Measurements from ENCODE around the gene DMD.

DMD gene

DNA sequence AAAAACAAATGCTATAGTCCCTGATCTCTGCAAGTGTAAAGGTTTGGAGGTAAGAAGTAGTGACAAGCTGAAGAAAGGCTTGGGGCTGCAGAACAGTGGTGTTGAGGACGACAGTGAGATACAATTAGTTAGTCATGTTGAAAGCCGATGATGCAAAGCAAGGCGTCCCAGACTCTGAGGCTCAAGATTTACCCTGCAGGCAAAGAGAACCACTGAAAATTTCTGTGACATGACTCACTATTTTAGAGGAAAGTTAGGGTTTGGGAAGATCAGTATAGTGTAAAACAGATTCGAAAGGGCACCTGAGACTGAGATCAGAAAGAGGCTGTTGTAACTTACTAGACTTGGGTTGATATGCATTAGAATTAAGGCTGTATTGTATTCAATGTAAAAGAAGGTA, 1858.3 kb downstream of the DMD start:
- no peak for DNase-seq (ENCODE audit: low read depth in 2 of 2)

GRCh38 chrX:31350808-31351074, 1860.6 kb downstream of the DMD start:
- no peak for DNase-seq (ENCODE audit: low read depth in 2 of 2)

GRCh38 chrX:31349515-31349914, 1861.8 kb downstream of the DMD start:
- DNase-seq (ENCODE audit: low read depth in 2 of 2) = no peak

GRCh38 chrX:31340587-31340986, 1870.8 kb downstream of the DMD start:
- DNase-seq (ENCODE audit: low read depth in 2 of 2) = no peak

DNA sequence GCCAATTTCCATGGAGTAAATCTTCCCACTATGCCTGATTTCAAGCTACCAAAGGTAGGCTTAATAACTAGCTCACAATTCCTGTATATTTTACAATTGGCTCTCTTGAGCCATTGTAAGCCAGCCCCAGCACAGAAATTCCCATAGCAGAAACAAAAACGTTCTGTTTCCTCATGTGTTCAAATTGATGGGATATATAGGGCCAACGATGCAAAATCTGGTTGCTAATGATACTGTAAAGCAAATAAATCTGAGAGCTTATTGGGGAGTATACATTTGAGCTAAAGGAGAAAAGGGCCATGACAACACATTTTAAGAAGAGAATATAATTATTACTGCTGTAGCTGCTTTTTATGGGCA, 1872.4 kb downstream of the DMD start:
- DNase-seq (ENCODE audit: low read depth in 2 of 2) = no peak

GRCh38 chrX:31337332-31337731, 1874.0 kb downstream of the DMD start:
- no peak for DNase-seq (ENCODE audit: low read depth in 2 of 2)

- DNase-seq (ENCODE audit: low read depth in 2 of 2) = no peak
Measured at GRCh38 chrX:31336419-31336818, 1874.9 kb downstream of the DMD start.

- no peak for DNase-seq (ENCODE audit: low read depth in 2 of 2)
Measured at GRCh38 chrX:31334997-31335396, 1876.4 kb downstream of the DMD start.

GRCh38 chrX:31333165-31333831, 1878.1 kb downstream of the DMD start:
- DNase-seq (ENCODE audit: low read depth in 2 of 2) = no peak

DNA sequence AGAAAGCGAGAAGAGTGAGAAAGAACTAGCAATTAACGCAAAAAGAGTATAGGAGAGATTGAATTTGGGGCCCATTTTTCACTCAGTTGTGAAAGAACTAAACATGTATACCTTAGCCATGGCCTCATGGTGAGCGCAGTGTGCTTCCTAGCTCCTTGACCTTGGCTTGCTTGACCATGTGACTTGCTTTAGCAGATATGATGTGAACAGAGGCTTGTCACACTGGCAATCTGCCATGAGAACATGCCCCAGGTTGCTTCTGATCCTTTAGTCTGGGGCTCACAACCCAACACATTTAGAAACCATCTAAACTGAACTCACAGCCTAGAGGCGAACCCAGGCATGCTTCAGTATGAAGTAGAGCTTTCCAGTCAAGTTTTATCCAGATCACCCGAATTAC, 1879.4 kb downstream of the DMD start:
- no peak for DNase-seq (ENCODE audit: low read depth in 2 of 2)

DNA sequence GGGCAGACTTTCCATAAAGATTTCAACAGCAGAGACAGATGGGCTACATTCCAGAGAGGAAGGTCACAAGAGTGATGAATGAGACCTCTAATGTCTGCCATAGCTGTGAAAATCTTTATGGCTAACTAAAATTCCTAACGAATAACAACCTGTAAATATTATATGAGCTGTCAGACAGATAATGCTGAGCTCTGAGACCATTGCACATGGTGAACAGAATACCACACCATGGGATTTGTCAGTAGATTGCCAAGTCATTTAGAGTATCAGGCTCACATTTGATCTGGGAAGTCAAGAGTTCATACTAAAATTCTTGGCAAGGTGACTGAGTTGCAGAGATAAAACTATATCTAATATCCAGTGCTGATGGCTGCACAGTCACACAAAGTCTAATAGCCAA, 1880.3 kb downstream of the DMD start:
- no peak for DNase-seq (ENCODE audit: low read depth in 2 of 2)

GRCh38 chrX:31329298-31329697, 1882.1 kb downstream of the DMD start:
- no peak for DNase-seq (ENCODE audit: low read depth in 2 of 2)

GRCh38 chrX:31323658-31324057, 1887.7 kb downstream of the DMD start:
- DNase-seq (ENCODE audit: low read depth in 2 of 2) = no peak

DNA sequence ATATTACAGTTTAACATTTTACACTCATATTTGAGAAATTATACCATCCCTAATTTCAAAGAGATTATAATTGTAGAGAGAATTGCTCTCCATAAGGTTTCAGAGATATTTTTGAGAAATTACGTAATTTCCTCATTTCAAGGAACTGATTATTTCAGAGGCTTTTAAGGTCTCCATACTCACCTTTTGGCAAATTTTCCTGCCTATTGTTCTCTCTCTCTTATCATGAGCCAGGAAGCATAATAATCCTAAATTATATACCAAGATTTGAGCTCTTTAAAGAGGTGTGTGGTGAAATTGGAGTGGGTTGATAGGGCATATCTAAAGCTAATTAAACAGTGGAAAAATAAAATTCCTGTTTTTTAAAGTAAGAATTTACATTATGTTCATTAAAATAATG, 1890.6 kb downstream of the DMD start:
- DNase-seq (ENCODE audit: low read depth in 2 of 2) = no peak

DNA sequence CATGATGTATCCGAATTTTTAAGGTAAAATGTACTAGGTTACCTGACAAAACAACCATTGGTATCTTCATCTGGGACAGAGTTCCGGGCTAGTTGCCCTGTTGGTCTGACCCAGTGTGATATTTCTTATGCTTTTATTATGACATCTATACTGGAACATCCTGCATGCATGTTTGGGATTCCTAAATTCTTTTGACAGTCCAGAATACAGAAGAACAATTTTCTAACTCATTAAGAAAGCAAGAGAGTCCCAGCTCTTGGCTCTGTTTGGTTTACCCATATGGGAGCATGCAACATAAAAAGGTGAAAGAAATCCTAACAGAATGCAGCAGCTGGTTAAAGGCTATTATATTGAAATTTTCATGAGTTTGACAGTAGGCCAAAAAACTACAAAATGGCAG, 1891.8 kb downstream of the DMD start:
- DNase-seq (ENCODE audit: low read depth in 2 of 2) = no peak

DNA sequence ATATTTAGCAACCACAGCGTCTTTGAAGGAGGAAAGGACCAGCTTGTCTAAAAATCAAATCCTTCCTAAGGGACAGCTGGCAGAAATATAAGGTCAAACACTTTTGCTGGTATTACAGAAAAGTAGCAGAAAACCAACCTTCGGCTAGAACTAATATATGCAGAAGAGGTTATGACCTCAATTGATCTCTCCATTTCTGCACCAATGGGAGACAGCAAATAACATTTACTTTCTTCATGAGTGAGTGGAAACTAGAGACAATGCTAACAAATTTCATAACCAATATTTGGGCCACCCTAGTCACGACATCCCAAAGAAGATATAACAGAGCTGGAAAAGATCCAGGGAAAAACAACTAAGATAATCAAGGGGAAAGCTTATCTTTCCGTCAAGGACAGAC, 1892.5 kb downstream of the DMD start:
- DNase-seq (ENCODE audit: low read depth in 2 of 2) = no peak

GRCh38 chrX:31316340-31316991, 1894.9 kb downstream of the DMD start:
- no peak for DNase-seq (ENCODE audit: low read depth in 2 of 2)

DNA sequence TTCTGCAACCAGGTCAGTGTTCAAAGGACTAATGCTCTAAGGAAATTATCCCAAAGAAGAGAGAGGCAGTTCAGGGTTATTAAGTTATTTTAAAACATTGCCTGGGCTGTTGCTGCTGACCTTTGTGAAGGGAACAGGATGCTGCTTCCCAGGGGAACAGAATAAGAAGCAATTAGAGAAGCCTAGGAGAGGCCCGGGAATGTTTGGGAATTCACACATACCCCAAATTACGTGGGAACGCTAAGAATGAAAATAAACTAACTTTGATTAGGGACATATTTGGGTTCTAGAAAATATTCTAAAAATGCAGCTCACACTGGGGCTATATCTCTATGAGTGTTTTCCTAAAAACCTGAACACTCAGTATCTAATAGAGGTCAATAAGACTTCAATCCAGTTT, 1896.4 kb downstream of the DMD start:
- DNase-seq (ENCODE audit: low read depth in 2 of 2) = no peak

DNA sequence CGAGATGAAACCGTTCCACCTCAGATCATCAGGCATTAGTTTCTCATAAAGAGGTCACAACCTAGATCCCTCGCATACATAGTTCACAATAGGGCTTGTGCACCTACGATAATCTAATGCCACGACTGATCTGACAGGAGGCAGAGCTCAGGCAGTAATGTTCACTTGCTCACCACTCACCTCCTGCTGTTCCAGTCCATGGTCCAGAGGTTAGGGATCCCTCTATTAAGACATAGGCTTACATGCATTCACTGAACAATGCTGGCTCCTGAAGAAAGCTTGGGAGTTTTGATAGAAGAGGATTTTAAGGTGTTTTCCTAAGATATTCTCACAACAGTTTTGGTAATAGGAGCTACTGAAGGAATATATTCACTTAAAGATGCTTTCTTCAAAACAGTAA, 1903.4 kb downstream of the DMD start:
- DNase-seq (ENCODE audit: low read depth in 2 of 2) = no peak

DNA sequence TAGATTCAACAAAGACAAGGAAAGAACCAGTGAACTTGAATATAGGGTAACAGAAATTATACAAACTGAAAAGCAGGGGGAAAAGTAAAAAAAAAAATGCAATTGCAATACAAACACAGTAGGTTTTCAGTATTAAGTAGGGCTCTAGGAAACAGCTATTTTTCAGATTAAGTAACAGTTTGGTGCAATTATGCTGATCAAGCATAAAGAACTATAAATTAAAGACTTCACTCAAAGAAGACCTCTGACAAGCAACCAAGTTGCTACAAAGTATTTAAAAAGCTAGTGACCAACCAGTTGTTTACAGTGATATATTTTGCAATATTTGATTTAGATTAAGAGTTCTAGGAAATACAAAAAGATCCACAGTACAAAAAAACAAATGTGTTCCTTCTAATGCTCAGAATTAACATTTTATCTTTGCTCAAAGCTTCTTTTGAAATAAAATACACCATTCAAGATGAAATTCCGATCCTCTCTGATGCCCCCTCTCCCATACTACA, 1908.7 kb downstream of the DMD start:
- DNase-seq (ENCODE audit: low read depth in 2 of 2) = no peak

- DNase-seq (ENCODE audit: low read depth in 2 of 2) = no peak
Measured at GRCh38 chrX:31301941-31302340, 1909.4 kb downstream of the DMD start.

GRCh38 chrX:31301203-31301602, 1910.1 kb downstream of the DMD start:
- DNase-seq (ENCODE audit: low read depth in 2 of 2) = no peak

DNA sequence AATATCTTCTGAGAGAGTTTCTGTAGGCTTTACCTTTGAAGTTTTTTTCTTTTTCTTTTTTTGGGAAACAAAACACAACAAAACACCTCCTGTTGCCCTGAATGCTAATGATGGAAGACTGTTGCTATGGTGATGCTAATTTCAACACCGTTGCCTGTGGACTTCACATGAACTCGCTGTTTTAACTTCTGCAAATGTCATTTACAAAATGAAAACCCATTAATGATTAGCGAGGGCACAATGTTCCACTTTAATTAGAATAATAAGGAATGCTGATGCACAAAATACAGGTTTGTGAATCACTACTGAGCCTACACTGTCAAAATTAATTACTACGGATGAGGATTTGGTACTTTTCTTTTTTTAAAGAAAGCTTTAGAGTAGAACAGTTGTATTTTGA, 1912.4 kb downstream of the DMD start:
- no peak for DNase-seq (ENCODE audit: low read depth in 2 of 2)

GRCh38 chrX:31297881-31298280, 1913.5 kb downstream of the DMD start:
- DNase-seq (ENCODE audit: low read depth in 2 of 2) = no peak
